Fibroblast of lung (primary cell): Measurements from ENCODE around the gene SLC7A6OS.

Experiments
- CTCF ChIP-seq, 2 donors: IDR thresholded peaks in 1 of 2; conservative IDR thresholded peaks in 1 of 2; 1 replicate in 1 of 2; 2 replicates in 1 of 2; pipeline ENCODE4 v1.5.1; 2011 to 2012; ENCODE audit warnings: low read length in 2 of 2, control low read depth in 1 of 2, inconsistent platforms in 1 of 2, low read depth in 1 of 2, mild to moderate bottlenecking in 1 of 2
- EZH2 ChIP-seq: IDR thresholded peaks from 2 replicates; pipeline ENCODE4 v1.5.1; 2012; ENCODE audit warnings: low read length, control low read depth, mild to moderate bottlenecking; ENCODE audit errors: missing control alignments

- TF ChIP-seq CTCF (conservative IDR thresholded peaks at IDR 0.05 in 1 of 2, IDR thresholded peaks at IDR 0.05 in 1 of 2; ENCODE audit: low read depth in 1 of 2, low read length in 2 of 2), result no peak
- no peak for TF ChIP-seq EZH2
Observed at GRCh38 chr16:68283346-68283745, 27.4 kb downstream of the SLC7A6OS start.
